GM18511 (cell line): ENCODE data around the gene RPS16.

Experiments used
- ATAC-seq: cut with Tn5 transposase; IDR thresholded peaks from one replicate; pipeline ENCODE4 v1.9.1; 2021; ENCODE audit warnings: mild to moderate bottlenecking, moderate library complexity; ENCODE audit not compliant: unreplicated experiment

Gene RPS16

GRCh38 chr19:39408392-39409207 is 27.1 kb downstream of the RPS16 start:
- no peak for ATAC-seq

GRCh38 chr19:39407660-39408391 is 27.9 kb downstream of the RPS16 start:
- no peak for ATAC-seq

- ATAC-seq: no peak
Observed at GRCh38 chr19:39407410-39407659, 28.4 kb downstream of the RPS16 start.

GRCh38 chr19:39406656-39407409 is 28.9 kb downstream of the RPS16 start, which contains the start of gene ZFP36:
ZFP36 (plus strand) TSS chr19:39406847; CDS start chr19:39406905, 58 bp downstream.
- peak; percentile 19 for ATAC-seq

GRCh38 chr19:39405958-39406655 is 29.6 kb downstream of the RPS16 start:
- no peak for ATAC-seq

- no peak for ATAC-seq
Observed at GRCh38 chr19:39405261-39405957, 30.3 kb downstream of the RPS16 start.

- ATAC-seq: peak; percentile 23
Observed at GRCh38 chr19:39403331-39404312, 32.1 kb downstream of the RPS16 start.

GRCh38 chr19:39402346-39403300 is 33.1 kb downstream of the RPS16 start:
- peak; percentile 22 for ATAC-seq

- peak; percentile 38 for ATAC-seq
Observed at GRCh38 chr19:39401549-39402345, 34.0 kb downstream of the RPS16 start.

- peak; percentile 14 for ATAC-seq
Observed at GRCh38 chr19:39401070-39401548, 34.6 kb downstream of the RPS16 start.

- ATAC-seq: no peak
Observed at GRCh38 chr19:39400061-39400460, 35.7 kb downstream of the RPS16 start.

- no peak for ATAC-seq
Observed at GRCh38 chr19:39399668-39400050, 36.1 kb downstream of the RPS16 start.

GRCh38 chr19:39398297-39398864 is 37.4 kb downstream of the RPS16 start:
- ATAC-seq: no peak

GRCh38 chr19:39397360-39398296 is 38.1 kb downstream of the RPS16 start:
- peak; percentile 47 for ATAC-seq

- peak; percentile 93 for ATAC-seq
Observed at GRCh38 chr19:39390751-39391437, 44.9 kb downstream of the RPS16 start, which contains the start of the genes MED29 and PAF1. MED29 (plus strand) TSS chr19:39391378; CDS start chr19:39391423, 45 bp downstream. PAF1 (minus strand) TSS chr19:39391106; CDS start chr19:39390864, 242 bp downstream.
